Astrocyte of the hippocampus (primary cell): Measurements from ENCODE around the gene IL16.

Source experiments
- DNase-seq: peaks from one replicate; pipeline ENCODE4 v3.0.0; 2011; ENCODE audit warnings: low read depth, low spot score

Gene IL16

DNA sequence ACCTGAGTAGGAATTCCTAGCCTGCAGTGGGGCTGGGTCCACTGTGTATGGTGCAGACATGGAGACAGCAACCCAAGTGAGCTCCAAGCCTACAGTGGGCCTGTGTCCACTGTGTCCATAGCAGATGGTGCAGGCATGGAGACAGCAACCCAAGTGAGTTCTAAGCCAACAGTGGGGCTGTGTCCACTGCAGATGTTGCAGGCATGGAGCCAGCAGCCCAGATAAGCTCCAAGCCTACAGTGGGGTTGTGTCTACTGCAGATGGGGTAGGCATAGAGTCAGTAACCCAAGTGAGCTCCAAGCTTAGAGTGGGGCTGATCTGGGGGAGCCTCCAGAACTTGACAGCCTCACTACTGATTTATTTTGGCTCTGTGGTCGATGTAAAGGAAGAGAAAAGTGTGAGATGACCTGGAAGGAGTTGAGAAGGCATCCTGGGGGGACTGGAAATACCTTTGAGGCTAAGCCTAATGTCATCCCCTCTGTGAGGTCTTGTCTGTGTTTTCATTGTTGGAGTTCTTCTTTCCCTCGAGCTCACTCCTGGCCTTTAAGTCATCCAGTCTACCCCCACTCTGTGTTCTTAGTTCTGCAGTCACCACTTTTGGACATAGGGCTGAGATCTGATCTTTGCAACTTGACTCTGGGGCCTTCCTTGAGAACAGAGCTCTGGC is 22.4 kb upstream of the IL16 start:
- no peak for DNase-seq

DNA sequence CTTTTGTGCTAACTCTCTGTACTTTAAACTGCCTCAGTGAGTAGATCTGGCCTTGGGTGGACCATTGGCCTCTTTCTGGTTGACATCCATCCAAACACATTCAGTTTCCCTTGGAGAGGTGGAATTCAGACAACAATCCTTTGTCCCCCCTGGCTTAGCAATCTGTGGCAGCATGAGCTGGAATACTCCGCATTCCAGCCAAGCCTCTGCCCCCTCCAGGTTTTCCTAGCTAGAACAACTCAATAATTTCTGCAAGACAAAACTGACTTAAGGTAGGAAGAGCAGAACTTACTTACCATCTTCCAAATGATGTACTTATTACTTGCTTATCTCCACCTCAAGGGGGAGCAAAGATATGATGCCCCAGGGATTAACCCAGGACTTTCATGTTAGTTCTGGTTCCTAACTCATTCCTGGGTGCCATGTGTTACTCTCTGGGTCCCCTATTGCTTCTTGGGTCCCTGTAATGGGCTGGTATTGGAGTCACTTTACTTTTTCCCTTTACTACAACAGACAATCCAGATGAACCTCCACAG is 21.8 kb upstream of the IL16 start:
- DNase-seq, result peak; percentile 27

GRCh38 chr15:81175496-81175895 is 21.2 kb upstream of the IL16 start:
- no peak for DNase-seq

- no peak for DNase-seq
Measured at GRCh38 chr15:81176291-81176893, 20.3 kb upstream of the IL16 start.

DNA sequence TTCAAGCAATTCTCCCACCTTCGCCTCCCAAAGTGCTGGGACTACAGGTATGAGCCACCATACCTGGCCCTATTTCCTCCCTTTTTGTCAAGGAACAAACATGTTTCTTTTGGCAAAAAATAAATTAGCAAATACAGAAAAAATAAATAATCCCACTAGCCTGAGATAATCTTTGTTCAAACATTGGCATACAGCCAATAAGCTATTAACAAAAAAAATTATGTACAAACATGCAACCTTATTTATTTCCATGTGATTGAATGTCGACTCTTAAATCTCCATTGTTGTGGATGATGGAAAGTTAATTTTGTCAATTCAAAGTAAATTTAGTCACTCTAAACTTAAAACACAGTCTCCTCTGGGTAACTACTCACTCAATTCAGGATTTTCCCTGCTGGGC is 18.3 kb upstream of the IL16 start:
- DNase-seq, result no peak

- no peak for DNase-seq
Measured at GRCh38 chr15:81181220-81181619, 15.5 kb upstream of the IL16 start.

DNA sequence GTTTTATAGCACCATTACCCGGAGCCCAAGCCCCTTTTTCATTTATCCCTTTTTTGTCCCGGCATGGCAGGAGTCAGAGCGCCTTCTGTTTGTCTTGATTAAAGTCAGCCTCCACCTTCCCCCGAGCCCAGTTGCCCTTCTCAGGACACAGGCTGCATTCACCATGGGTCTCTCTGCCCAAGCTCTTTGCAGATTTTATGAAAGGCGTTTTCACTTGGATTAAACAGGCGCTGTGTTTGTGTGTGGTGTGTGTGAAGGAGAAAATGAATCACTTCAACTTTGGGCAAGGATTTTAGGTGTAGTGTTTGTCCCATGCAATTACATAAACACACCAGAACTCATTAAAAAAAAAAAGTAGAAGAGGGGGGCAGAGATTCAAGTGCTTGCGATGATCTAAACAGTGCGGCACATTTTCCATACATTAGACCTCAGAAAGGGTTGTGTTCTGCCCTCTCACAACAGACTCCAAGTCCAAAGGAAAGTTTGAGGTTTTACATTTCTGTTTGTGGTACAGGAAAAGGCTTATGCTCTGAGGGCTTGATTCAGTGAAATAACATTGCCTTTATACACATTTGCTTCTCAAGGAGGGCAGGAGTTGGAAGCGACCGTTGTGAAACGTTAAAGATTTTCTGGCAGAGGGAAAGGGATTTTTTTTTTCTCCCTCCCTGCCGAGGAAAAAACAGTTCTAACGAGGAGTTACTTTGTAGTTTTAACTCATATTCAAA is 14.5 kb upstream of the IL16 start:
- DNase-seq, result no peak

DNA sequence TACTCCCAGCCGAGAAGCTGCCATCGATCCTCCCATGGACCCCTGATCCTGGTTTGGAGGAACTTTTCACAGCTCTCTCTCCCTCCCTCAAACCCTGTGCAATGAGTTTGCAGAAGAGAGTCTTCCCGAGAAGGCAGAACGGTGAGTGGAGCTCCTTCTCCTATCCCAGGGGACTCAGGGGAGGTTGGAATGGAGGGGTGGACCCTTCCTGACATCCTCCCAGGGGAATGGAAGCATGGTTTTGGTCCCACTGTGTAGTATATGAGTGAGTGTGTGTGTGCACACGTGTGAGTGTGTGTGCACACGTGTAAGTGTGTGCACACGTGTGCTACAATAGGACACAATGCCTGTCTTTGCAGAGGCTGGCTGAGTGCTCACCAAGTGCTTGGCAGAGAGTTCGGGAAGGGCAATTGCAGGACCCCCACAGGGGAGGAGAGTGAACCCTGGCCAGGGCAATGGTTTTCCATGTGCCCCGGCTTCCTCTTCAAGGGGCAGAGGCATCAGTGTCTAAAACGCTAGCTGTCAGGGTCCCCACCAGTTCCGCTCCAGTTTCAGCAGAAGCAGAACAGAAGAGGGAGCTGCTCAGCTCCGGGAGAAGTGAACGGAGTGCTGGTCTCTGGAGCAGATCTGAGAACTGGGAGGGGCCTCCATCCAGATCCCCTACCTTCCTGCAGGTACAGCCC is 13.8 kb upstream of the IL16 start:
- no peak for DNase-seq

DNA sequence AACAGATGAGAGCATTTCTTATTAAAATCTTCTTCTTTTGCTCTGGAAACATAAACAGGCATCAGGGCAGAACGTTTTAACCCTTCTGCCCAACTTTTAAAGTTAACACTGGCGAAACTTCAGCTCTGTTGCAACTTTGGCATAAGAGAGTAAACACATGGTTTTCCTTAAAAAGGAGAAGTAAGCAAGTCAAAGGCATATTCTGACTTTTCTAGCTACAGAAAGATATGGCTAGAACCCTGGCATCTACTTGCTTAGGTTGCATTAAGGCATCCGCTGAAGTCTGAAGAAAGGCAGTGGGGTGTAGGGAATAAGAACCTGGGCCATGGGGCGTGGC is 13.3 kb upstream of the IL16 start:
- DNase-seq, result no peak

- DNase-seq, result no peak
Measured at GRCh38 chr15:81184188-81184587, 12.5 kb upstream of the IL16 start.

DNA sequence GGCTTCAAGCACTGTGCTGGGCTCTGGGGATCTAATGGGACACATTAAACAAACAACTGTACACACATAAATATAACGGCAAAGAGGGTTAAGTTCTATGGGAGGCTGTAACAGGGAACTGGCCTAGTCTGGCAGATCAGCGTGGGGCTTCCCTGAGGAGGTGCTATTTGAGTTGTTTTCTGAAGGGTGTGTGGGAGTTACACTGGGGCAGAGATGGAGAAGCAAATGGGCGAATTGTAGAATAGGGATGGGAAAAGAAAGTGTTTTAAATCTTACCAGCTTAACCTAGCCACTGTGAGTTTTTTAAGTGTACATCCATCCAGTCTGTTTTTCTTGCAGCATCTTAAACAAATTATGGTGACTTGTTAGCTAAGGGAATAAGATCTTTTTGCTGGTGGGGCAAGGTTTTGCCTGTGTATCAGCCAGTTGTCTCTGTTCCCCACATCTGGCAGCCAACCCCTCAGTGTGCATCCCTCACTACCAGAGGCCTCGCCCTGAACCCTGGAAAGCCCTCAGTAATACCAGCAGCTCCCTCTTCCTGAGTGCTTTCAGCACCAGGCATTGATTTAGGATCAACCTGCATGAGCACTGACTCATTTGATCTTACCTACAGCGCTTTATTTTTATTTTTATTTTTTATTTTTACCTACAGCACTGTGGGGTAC is 10.9 kb upstream of the IL16 start:
- no peak for DNase-seq

DNA sequence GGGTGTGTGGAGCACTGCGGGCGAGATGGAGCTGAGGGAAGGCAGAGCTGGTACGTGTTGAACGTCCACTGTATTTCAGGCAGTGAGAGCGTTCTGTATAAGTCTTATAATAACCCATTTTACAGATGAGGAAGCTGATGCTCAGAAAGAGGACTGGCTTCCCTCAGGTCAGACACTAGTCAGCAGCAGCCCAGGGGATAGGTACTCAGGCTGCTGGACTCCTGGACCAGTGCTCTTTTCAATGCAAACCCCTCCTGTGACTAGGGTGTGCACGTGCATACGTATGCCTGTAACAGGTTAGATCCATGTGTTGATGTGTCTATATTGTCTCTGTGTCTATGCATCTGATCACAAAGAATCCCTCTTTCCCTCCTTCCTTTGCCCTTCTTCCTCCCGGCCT is 8.3 kb upstream of the IL16 start:
- DNase-seq, result no peak

GRCh38 chr15:81189583-81190283 is 6.9 kb upstream of the IL16 start:
- DNase-seq, result no peak

DNA sequence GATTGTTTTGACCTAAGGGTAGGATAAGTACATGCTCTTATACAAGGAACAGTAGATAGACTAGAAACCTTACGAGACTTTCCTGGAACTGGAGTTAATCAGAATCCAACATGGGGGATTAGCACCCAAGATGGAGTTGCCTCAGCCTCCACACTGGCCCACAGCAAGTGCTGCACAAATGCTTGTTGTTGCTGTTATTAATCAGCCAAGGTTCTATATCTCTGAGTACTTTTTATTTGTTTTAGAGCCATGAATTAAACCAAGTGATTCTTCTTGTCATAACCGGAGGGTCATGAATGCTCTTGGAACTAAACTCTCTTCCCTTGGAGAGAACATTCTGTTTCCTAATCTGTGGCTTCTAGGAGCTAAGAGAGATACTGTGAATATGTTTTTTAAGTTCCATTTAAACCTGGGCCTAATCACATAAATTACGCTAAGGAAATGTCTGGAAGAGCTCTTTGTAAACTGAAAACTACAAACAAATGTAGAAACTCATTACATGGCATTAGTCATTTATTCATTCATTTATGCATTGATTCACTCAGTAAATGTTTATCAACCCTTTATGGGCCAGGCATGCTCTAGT is 5.7 kb upstream of the IL16 start:
- DNase-seq, result no peak

- DNase-seq, result no peak
Measured at GRCh38 chr15:81191701-81192100, 5.0 kb upstream of the IL16 start.

GRCh38 chr15:81194723-81195122 is 2.0 kb upstream of the IL16 start:
- DNase-seq, result no peak

DNA sequence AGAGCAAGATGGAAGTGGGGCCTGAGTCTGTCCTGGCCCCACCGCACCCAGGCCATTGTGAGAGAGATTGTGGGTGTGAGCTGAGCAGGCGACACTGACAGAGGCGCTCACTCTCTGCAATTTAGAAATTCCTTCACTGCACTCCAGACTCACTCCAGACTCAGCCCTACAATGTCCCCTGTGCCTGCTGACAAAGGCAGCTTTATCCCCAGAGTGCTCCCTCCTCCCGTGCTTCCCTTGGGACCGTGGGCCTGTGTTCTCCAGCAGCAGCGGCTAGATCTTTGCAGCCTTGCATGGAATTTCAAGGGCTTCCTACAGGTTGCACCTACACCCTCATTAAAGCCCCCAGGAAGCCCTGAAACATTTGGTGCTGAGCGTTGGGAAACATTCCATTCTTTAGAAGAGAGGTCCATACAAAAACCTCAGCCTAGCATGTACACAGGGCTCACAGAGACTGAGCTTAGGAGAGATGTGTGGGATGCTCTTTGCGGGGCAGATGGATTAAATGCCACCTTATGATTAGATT is 1.3 kb upstream of the IL16 start:
- DNase-seq, result no peak

- DNase-seq, result no peak
Measured at GRCh38 chr15:81197255-81197630, 564 bp downstream of the IL16 start.

GRCh38 chr15:81197688-81198281 is 1.1 kb downstream of the IL16 start:
- DNase-seq, result no peak
